Muscle layer of colon (tissue), 2 donors: ENCODE data around the gene HEXB.
A peak's percentile ranks its signal among the peaks of the same experiment; 100 is the strongest.
"Not testable (repeated sequence)": the region's sequence is repeated elsewhere in the genome, so short reads cannot be mapped to it uniquely, and the experiment has no call there.

Experiments used
- H3K27ac ChIP-seq: one replicate; pipeline ENCODE4 v1.7.0; 2013; ENCODE audit warnings: low read depth, mild to moderate bottlenecking, low read length, moderate library complexity
- H3K27me3 ChIP-seq, 2 donors: one replicate each; pipeline ENCODE4 v1.7.0; 2013; ENCODE audit warnings: low read length in 2 of 2, mild to moderate bottlenecking in 2 of 2; ENCODE audit not compliant: insufficient read depth in 2 of 2, control insufficient read depth in 1 of 2
- H3K36me3 ChIP-seq: one replicate; pipeline ENCODE4 v1.7.0; 2013; ENCODE audit warnings: mild to moderate bottlenecking, low read length; ENCODE audit not compliant: insufficient read depth
- H3K4me1 ChIP-seq: one replicate; pipeline ENCODE4 v1.7.0; 2013; ENCODE audit warnings: mild to moderate bottlenecking, low read length; ENCODE audit not compliant: insufficient read depth
- H3K4me3 ChIP-seq, 2 donors: one replicate each; pipeline ENCODE4 v1.7.0; 2013; ENCODE audit warnings: low read length in 2 of 2, low read depth in 1 of 2, mild to moderate bottlenecking in 1 of 2, moderate library complexity in 1 of 2
- H3K9ac ChIP-seq: one replicate; pipeline ENCODE4 v1.7.0; 2013; ENCODE audit warnings: low read length
- H3K9me3 ChIP-seq: one replicate; pipeline ENCODE4 v1.7.0; 2013; ENCODE audit warnings: mild to moderate bottlenecking, low read length
- donor health status: abdominal sarcoma.
- donor health status: Adenocarcinoma of cecum.

The HEXB gene

GRCh38 chr5:74660873-74661272 is 24.2 kb upstream of the HEXB start:
- no peaks in the 10 kb centered on the region for H3K36me3 ChIP-seq
- no peaks in the 10 kb centered on the region for H3K9me3 ChIP-seq
- no peak overlapping the region for H3K4me3 ChIP-seq
- H3K9ac ChIP-seq: no peak overlapping the region
- H3K27ac ChIP-seq: no peak overlapping the region
- no peaks in the 10 kb centered on the region for H3K4me1 ChIP-seq
- no peaks in the 10 kb centered on the region for H3K27me3 ChIP-seq

- no peaks in the 10 kb centered on the region for H3K36me3 ChIP-seq
- no peak overlapping the region for H3K9ac ChIP-seq
- no peak overlapping the region for H3K4me3 ChIP-seq
- H3K9me3 ChIP-seq: no peaks in the 10 kb centered on the region
- no peak overlapping the region for H3K27ac ChIP-seq
- no peaks in the 10 kb centered on the region for H3K27me3 ChIP-seq
- no peaks in the 10 kb centered on the region for H3K4me1 ChIP-seq
These were observed 20.5 kb upstream of the HEXB start for GRCh38 chr5:74664551-74664950.

- H3K4me3 ChIP-seq: no peak overlapping the region
- no peak overlapping the region for H3K9ac ChIP-seq
- H3K27ac ChIP-seq: no peak overlapping the region
- no peaks in the 10 kb centered on the region for H3K4me1 ChIP-seq
- no peaks in the 10 kb centered on the region for H3K36me3 ChIP-seq
- H3K27me3 ChIP-seq: no peaks in the 10 kb centered on the region
- H3K9me3 ChIP-seq: no peaks in the 10 kb centered on the region
These were observed 19.8 kb upstream of the HEXB start for GRCh38 chr5:74665273-74665672.

DNA sequence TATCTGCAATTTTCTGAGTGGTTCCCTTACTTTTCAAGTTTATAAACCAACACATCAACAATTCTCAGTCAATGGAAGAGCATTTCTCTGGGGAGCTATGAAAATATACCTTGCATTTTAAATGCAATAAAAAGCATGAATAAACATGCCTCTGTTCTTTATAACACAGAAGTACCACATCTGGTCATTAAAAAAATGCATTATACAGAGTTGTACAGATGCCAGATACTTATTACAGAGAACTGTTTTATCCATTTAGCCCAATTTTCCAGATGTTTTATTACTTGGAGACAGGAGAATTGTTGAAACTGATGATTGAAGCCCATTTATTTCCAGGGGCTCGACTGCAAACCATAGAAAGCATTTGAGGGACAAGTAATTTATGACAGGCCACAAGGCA is 19.2 kb upstream of the HEXB start:
- H3K36me3 ChIP-seq: no peaks in the 10 kb centered on the region
- H3K9me3 ChIP-seq: no peaks in the 10 kb centered on the region
- no peak overlapping the region for H3K27ac ChIP-seq
- H3K4me1 ChIP-seq: no peaks in the 10 kb centered on the region
- H3K4me3 ChIP-seq: no peak overlapping the region
- no peaks in the 10 kb centered on the region for H3K27me3 ChIP-seq
- H3K9ac ChIP-seq: no peak overlapping the region

- no peak overlapping the region for H3K27ac ChIP-seq
- H3K4me3 ChIP-seq: no peak overlapping the region
- no peaks in the 10 kb centered on the region for H3K27me3 ChIP-seq
- no peaks in the 10 kb centered on the region for H3K9me3 ChIP-seq
- no peaks in the 10 kb centered on the region for H3K4me1 ChIP-seq
- H3K9ac ChIP-seq: no peak overlapping the region
- H3K36me3 ChIP-seq: no peaks in the 10 kb centered on the region
These were observed 17.6 kb upstream of the HEXB start for GRCh38 chr5:74667396-74667795.

DNA sequence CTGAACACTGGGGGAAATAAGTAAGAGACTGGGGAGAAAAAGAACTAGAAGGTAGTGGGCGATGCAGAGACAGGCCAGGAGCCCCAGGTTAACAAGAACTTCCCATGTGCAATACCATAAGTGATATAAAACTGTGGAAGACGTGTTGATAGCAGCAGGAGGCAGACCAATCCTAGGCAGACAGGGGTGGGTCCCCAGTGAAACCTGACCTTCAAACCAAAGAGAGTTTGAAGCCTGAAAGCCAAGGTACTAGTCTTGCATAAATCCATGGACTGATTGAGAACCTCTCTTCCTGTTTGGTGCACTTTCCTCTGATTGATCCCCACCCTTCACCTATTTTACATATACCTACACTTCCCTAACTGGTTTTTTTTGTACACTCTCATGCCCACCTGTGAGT is 15.2 kb upstream of the HEXB start:
- H3K4me1 ChIP-seq: peaks cover 5% of the 10 kb centered on the region
- H3K27ac ChIP-seq: no peak overlapping the region
- no peak overlapping the region for H3K9ac ChIP-seq
- H3K36me3 ChIP-seq: no peaks in the 10 kb centered on the region
- H3K9me3 ChIP-seq: no peaks in the 10 kb centered on the region
- H3K27me3 ChIP-seq: no peaks in the 10 kb centered on the region
- no peak overlapping the region for H3K4me3 ChIP-seq

GRCh38 chr5:74670396-74671038 is 14.5 kb upstream of the HEXB start:
- Histone ChIP-seq H3K36me3 (no peaks in the 10 kb centered on the region), H3K4me3 (no peak overlapping the region), H3K4me1 (peaks cover 5% of the 10 kb centered on the region), H3K27ac (no peak overlapping the region), H3K27me3 (no peaks in the 10 kb centered on the region), H3K9ac (no peak overlapping the region), H3K9me3 (no peaks in the 10 kb centered on the region)

GRCh38 chr5:74672215-74672877 is 12.7 kb upstream of the HEXB start:
- H3K36me3 ChIP-seq: no peaks in the 10 kb centered on the region
- H3K4me3 ChIP-seq: no peak overlapping the region
- no peaks in the 10 kb centered on the region for H3K27me3 ChIP-seq
- H3K4me1 ChIP-seq: peaks cover 5% of the 10 kb centered on the region
- no peak overlapping the region for H3K27ac ChIP-seq
- H3K9me3 ChIP-seq: no peaks in the 10 kb centered on the region
- H3K9ac ChIP-seq: no peak overlapping the region

- Histone ChIP-seq H3K9ac (no peak overlapping the region), H3K4me3 (peak overlapping the region; percentile 31 to 51), H3K36me3 (no peaks in the 10 kb centered on the region), H3K27ac (peak overlapping the region; percentile 8), H3K4me1 (peaks cover 5% of the 10 kb centered on the region), H3K9me3 (no peaks in the 10 kb centered on the region), H3K27me3 (no peaks in the 10 kb centered on the region)
These were observed 11.8 kb upstream of the HEXB start for GRCh38 chr5:74673011-74673790.

- H3K4me1 ChIP-seq, H3K9ac ChIP-seq, H3K27me3 ChIP-seq, H3K9me3 ChIP-seq, H3K27ac ChIP-seq, H3K36me3 ChIP-seq, H3K4me3 ChIP-seq: not testable (repeated sequence)
These were observed 8.6 kb upstream of the HEXB start for GRCh38 chr5:74676466-74676865.

- not testable (repeated sequence) for H3K9ac ChIP-seq, H3K36me3 ChIP-seq, H3K27ac ChIP-seq, H3K4me3 ChIP-seq, H3K9me3 ChIP-seq, H3K27me3 ChIP-seq, H3K4me1 ChIP-seq
These were observed 6.9 kb upstream of the HEXB start for GRCh38 chr5:74678123-74678522.
